NK-92 treated with Interleukin-12 subunit alpha and Interleukin-12 subunit beta, amount 100 ng/mL, for 24 hours (cell line): ENCODE measurements around the gene SND1.

Experiments
- DNase-seq: peaks from one replicate; lab custom pipeline; 2025; lab: John Stamatoyannopoulos, UW

Gene SND1

DNA sequence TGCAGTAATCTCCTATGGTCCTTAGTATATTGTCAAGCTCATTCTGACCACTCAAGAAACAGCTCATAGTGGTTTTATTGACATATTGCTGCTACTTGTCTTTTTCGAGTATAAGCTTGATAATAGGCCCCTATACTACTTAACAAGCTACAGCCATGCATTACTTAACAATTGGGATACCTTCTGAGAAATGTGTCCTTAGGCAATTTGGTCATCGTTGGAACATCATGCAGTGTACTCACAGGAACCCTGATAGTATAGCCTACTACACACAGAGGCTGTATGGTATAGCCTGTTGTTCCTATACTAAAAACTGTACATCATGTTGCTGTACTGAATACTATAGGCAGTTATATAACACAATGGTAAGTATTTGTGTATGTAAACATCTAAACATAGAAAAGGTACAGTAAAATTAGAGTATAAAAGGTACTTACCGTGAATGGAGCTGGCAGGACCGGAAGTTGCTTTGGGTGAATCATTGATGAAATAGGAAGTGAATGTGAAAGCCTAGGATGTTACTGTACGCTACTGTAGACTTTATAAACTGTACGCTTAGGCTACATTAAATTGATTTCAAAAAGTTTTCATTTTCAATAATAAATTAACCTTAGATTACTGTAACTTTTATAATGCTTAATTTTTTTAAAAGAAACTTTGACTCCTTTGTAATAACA is 218.4 kb downstream of the SND1 start:
- no peak for DNase-seq

- DNase-seq, result no peak
Observed at GRCh38 chr7:127871226-127871625, 219.2 kb downstream of the SND1 start.

- no peak for DNase-seq
Observed at GRCh38 chr7:127872122-127872521, 220.1 kb downstream of the SND1 start.

DNA sequence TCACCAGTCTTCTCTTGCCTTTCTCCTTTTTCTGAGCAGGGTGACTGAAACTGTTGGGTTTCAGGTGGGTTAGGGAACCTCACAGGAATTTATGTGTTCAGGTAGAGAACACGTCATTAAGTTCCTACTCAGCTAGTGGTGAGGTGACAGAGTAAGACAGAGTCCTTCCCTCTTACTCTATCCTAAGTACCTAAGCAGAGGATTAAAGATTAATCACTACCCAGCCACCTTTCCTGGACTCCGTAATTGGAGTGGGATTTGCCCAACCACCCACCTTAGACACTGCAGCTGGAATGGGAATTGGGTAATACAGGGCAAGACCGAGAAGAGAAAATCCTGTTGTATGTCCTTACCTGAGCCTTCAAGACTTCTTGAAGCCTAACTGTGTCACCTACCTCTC is 221.2 kb downstream of the SND1 start:
- no peak for DNase-seq

GRCh38 chr7:127873715-127874636 is 222.0 kb downstream of the SND1 start:
- DNase-seq, result no peak

DNA sequence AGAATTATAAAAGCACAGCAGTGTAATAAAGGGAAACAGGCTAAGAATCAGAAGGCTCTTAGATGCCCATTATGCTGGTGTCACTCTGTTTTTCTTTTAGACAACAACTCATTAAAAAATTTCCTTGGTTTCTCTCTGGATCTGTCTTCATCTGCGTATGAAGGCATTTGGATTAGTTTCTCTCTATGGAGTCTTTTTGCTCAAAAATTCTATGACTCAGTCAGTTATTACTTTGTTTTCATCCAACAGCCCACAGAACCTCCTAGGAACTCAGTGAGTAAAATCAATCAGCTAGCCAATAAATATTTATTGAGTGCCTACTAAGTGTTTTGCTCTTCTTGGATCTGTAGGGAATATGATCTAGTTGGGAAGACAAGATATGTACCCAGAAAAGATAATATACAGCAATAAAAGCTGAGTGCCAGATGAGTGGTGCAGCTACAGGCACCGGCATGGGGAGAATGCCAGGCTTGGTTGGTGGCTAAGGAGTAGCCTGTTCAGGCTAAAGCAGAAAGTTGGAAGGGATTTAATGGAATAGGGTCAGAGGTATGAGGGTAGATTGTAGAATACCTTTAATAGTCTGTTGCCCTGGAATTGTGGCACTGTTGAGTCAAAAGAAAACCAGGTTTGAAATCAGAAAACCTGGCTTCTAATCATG is 223.1 kb downstream of the SND1 start:
- no peak for DNase-seq

DNA sequence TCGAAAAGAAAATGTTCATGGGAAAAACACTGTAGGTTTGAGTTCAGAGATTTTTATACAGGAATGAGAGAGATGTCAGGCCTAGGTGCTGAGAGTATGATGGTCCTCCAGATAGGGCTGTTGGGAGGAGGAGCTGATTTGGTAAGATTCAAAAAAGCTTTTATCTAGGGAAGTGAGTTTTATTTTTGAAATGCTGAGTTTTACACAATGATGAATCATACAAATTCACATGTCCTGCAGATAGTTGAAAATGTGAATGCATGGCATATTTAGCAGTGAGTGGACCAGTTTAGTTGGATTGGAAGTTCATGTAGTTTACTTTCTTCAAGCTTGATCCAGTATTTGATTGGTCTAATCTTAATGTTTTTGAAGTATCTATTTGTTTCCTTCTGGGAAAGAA is 224.4 kb downstream of the SND1 start:
- DNase-seq, result no peak

DNA sequence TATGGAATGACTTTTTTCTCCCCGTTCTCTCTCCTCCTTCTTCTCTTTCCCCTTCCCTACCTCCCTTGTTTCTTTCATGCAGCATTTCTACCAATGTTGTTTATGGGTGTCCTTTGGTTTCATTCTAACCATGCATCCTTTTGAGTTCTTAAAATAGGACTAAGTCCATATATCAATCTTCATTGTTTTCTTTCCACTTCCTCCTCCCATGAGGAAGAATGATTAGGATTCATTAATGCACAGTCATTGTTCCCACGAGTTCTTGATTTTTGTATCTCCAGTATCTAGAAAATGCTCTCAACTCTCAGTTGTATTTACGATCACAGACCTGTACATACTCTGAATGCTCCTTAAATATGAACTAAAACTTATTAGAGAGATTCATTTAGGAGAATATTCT is 226.0 kb downstream of the SND1 start:
- DNase-seq, result no peak

GRCh38 chr7:127878791-127879190 is 226.8 kb downstream of the SND1 start:
- DNase-seq, result no peak

DNA sequence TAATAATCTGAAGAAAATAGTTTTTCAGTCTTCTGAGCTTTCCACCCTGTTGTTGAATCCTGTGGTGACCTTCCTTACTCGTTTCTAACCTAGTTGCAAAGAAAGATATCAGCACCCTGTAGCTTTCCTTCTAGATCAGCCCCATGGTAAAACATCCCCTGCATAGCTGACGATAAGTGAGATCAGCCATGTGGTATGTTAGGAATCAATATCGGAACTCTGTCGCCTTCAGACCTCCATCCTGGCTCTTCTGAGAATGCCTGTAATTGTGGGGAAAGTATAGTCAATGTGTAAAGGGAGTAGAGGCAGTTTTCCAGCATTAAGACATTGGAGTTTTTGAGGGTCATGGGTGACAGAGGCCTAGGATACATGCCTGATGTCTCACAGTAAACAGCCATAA is 227.4 kb downstream of the SND1 start:
- no peak for DNase-seq

GRCh38 chr7:127879942-127880341 is 227.9 kb downstream of the SND1 start:
- DNase-seq, result no peak

DNA sequence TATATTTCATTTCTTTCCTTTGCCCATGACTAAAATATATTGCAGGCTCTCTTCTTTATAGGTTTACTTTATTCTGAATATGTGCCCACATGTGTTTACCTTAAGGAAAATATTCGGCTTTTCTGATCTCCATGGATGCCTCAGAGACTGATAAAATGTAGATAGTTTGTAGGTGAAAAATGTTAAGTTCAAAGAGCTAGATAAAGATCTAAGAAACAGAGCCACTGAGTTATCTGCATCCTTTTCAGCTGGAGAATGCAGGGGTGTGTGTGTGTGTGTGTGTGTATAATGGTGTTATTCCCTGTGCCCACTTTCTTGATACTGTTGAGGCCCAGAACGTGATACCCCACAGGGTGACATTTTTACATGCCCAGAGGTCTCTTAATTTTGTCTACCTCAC is 228.5 kb downstream of the SND1 start:
- DNase-seq, result no peak

GRCh38 chr7:127881564-127881963 is 229.6 kb downstream of the SND1 start:
- no peak for DNase-seq

- no peak for DNase-seq
Observed at GRCh38 chr7:127882313-127882920, 230.4 kb downstream of the SND1 start.

DNA sequence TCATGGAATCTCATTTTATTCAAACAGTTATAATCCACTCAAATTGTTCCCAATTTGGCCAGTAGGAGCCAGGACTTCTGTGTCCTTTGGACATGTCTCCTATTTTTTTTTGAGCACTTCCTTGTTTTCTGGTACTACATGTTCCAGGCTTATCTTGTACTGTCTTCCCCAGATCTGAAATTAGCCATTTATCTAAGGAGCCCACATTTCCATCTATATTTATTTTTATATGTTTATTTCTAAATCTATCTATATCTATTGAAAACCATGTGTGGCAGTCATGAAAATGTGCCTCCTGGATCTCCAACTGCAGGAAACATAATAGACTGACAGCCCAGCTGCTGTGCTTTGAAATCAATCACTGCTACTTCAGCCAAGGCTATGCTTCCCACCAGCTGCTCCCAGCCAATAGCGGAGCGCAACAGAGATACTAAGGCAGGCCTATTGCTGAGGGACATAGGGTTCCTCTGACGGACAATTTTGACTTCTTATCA is 232.1 kb downstream of the SND1 start:
- DNase-seq, result no peak

- no peak for DNase-seq
Observed at GRCh38 chr7:127885222-127885772, 233.3 kb downstream of the SND1 start.

GRCh38 chr7:127885843-127886242 is 233.8 kb downstream of the SND1 start:
- no peak for DNase-seq

DNA sequence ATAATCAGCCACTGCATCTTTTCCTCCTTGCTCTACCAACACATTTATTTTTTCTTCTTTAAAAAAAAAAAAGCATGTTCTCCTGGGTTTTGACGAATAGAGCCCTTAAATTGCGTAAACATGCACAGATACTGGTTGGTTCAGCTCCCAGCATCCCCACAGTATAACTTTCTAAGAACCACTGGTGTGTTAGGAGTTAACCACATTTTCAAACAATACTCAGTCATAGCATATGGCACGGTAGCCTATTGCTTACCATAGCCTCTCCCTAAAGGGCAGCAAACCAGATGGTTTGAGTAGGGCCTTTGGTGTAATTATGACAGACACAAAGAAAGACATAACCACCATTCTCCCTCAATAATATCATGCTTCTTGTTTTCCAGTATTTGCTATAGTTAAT is 234.3 kb downstream of the SND1 start:
- DNase-seq, result no peak

DNA sequence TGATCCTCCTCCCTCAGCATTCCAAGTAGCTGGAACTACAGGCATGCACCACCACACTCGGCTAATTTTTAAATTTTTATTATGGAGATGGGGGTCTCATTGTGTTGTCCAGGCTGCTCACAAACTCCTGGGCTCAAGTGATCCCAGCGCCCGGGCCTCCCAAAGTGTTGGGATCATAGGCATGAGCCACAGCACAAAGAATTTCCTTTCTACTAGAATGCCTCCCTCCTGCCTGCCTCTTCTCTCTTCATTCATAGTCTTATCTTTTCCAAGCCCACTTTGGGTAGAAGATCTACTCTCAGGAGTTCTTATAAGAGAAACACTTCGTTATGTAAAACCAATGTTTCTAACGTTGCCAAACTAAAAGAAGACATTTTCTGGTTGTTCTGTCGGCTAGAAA is 235.1 kb downstream of the SND1 start:
- no peak for DNase-seq

DNA sequence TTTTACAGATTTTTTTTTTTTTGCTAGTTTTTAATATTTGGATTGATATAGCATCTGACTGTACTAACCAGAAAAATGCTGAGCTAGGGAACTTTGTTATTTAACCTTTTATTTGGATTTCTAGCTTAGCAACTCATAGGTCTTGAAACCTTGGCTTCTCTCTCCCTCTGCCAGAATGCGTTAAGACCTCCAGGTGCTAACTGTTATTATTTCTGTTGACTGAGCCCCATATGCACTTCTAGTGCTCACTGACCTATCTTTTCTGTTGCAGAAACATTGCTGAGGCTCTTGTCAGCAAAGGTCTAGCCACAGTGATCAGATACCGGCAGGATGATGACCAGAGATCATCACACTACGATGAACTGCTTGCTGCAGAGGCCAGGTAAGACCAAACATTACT is 235.6 kb downstream of the SND1 start:
- DNase-seq, result no peak

DNA sequence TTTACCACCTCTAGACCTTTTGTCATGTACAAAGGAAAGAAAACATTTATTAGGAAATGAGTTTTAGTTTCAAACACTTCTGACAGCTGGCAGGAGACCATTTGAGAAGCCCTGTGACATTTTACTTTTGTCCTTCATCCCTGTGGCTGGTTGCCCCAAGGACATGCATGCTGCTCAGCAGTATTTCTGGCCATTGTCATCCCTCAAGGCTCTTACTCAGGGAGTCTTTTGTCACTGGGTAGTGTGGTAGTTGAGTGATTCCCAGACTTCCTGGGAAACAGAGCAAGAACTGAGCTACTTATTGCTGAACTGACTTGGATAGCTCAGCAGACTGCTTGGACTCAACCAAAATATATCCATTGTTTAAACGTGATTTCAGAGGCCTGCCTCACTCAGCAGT is 236.4 kb downstream of the SND1 start:
- no peak for DNase-seq

DNA sequence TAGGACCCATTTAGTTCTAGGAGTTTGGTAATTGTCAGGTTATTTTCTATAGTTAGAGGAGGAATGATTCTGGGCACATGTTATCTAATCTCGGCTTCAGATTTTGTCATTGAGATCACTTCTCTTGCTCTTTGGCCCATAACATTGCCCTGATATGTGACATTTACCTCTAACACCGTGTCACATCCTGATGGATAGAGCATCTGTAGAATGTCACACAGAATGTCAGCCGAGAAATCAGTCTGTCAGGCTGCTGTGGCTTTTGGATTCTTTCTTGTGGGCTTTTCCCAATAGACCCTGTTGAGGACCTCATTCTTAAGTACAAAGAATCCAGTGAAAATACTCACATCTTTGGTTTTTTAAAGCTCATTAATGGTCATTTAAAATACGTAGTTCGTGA is 236.8 kb downstream of the SND1 start:
- DNase-seq, result no peak
